Upper lobe of left lung (tissue), 6 donors: Measurements from ENCODE around the gene TAX1BP3. TPM values are rescaled to one million over a fixed set of nuclear protein-coding genes. Genes with fewer than 3 reads are reported as not detected.
A peak's percentile ranks its signal among the peaks of the same experiment; 100 is the strongest.

ENCODE experiments used
- ATAC-seq, 2 donors: fragments of 200-7000 bp; cut with Tn5 transposase; one replicate each; pipeline ENCODE4 v1.9.1; 2022; ENCODE audit warnings: mild to moderate bottlenecking in 2 of 2, moderate library complexity in 2 of 2; ENCODE audit not compliant: low FRiP score in 2 of 2
- DNase-seq, 2 donors: peaks; one replicate each; pipeline ENCODE4 v3.0.0-alpha.2; 2019 to 2020
- H3K27ac ChIP-seq, 4 donors: fragments of 200-600 bp; sonication (generic); one replicate each; pipeline ENCODE4 v1.5.1; 2016 to 2019
- H3K27me3 ChIP-seq, 4 donors: fragments of 200-600 bp; sonication (generic); one replicate each; pipeline ENCODE4 v1.5.1; 2017 to 2019
- H3K36me3 ChIP-seq, 4 donors: fragments of 200-600 bp; sonication (generic); one replicate each; pipeline ENCODE4 v1.5.1; 2016 to 2019
- H3K4me1 ChIP-seq, 4 donors: fragments of 200-600 bp; sonication (generic); one replicate each; pipeline ENCODE4 v1.5.1; 2018 to 2019
- H3K4me3 ChIP-seq, 4 donors: fragments of 200-600 bp; sonication (generic); one replicate each; pipeline ENCODE4 v1.5.1; 2017 to 2019; ENCODE audit warnings: mild to moderate bottlenecking in 2 of 4, moderate library complexity in 1 of 4
- H3K9me3 ChIP-seq, 4 donors: fragments of 200-600 bp; sonication (generic); one replicate each; pipeline ENCODE4 v1.5.1; 2018 to 2019
- EP300 ChIP-seq, 4 donors: sonication (generic); formaldehyde crosslinking; IDR thresholded peaks; one replicate each; pipeline ENCODE4 v1.5.1; 2017; ENCODE audit warnings: antibody characterized with exemption in 4 of 4, control low read depth in 2 of 4
- POLR2A ChIP-seq, 4 donors: fragments of 450-650 bp; IDR thresholded peaks; one replicate each; pipeline ENCODE4 v1.5.1; 2016 to 2017; ENCODE audit warnings: antibody characterized with exemption in 4 of 4, mild to moderate bottlenecking in 2 of 4
- POLR2AphosphoS5 ChIP-seq, 2 donors: sonication (generic); formaldehyde crosslinking; IDR thresholded peaks; one replicate each; pipeline ENCODE4 v1.5.1; 2017; ENCODE audit warnings: antibody characterized with exemption in 2 of 2
- WGBS, 2 donors: methylation state at CpG; one replicate each; pipeline ENCODE4 v1.1.5; 2017 to 2018; 5-methylcytosine and 5-hydroxymethylcytosine counted together
- total RNA-seq, 6 donors: library from RNA; depleted of rRNA in 4 of 6; stranded (reverse); fragments of >200 nt in 4 of 6; gene quantifications; one replicate each; pipeline versions ENCODE4 v1.1.0 to v1.2.1, GENCODE V29; 2016 to 2021
- TF ChIP-seq, protein P1 (sequence below), 6 experiments: fragments of 450-650 bp in 4 of 6; fragments of 200-600 bp in 2 of 6; sonication (generic) in 2 of 6; IDR thresholded peaks; one replicate each; pipeline ENCODE4 v1.5.1; 2016 to 2019; ENCODE audit warnings: antibody characterized with exemption in 6 of 6
- donor health status: DM: no; HTN: no; CAD: no; lungs with moderate emphysema.
- donor health status: DM: no; HTN: yes; CAD: no; lungs with severe emphysema.

The TAX1BP3 gene
- total RNA-seq, 6 donors from 2014 or later, result 49.2 to 200 (median 126) TPM

DNA sequence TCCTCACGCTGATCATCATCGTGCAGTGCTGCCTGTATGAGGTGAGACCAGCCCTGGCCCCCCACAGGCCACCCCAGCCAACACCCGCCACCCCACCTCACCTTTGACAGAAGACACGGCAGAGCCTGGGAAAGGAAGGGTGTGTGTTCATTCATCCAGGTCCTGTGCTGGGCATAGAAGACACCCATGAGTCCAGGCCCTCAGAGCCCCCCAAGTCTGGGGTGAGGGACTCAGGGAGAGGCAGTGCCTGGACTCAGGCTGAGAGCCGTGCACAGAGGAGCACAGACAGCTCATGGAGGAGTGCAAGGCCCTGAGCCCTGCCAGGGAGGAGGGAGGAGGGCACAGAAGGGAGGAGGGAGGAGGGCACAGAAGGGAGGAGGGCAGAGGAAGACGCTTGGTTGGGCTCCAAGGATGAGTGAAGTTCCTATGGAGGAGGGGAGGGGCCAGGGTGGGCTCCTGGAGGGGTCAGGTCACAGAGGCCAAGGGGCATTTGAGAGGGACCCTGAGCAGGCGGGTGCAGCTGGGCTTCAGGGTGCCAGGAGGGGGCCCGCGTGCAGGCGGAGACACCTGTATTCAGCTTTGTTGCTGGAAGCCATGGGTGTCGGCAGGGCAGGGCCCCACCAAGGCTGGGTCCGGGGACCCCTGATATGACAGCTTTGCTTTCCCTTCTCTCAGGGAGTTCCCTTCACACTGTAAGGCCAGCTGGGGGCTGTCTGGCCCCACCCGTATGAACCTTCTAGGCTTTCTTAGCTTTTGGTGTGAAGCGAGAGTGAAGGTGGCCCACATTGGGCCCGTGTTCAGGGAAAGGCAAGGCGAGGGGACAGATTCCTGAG lies 11.4 kb downstream of the TAX1BP3 start:
- ATAC-seq (no peak), DNase-seq (peak in 1 of 2 donors; percentile 72)
- Histone ChIP-seq H3K4me1 (peaks cover 7 to 10% (median 8%) of the 10 kb centered on the region in 4 donors), H3K4me3 (no peak overlapping the region), H3K9me3 (no peaks in the 10 kb centered on the region), H3K36me3 (peaks cover 0 to 47% (median 24%) of the 10 kb centered on the region in 4 donors), H3K27ac (no peak overlapping the region), H3K27me3 (no peaks in the 10 kb centered on the region)
- TF ChIP-seq POLR2AphosphoS5 (IDR thresholded peaks at IDR 0.05), result no peak
- TF ChIP-seq, protein P1, sequence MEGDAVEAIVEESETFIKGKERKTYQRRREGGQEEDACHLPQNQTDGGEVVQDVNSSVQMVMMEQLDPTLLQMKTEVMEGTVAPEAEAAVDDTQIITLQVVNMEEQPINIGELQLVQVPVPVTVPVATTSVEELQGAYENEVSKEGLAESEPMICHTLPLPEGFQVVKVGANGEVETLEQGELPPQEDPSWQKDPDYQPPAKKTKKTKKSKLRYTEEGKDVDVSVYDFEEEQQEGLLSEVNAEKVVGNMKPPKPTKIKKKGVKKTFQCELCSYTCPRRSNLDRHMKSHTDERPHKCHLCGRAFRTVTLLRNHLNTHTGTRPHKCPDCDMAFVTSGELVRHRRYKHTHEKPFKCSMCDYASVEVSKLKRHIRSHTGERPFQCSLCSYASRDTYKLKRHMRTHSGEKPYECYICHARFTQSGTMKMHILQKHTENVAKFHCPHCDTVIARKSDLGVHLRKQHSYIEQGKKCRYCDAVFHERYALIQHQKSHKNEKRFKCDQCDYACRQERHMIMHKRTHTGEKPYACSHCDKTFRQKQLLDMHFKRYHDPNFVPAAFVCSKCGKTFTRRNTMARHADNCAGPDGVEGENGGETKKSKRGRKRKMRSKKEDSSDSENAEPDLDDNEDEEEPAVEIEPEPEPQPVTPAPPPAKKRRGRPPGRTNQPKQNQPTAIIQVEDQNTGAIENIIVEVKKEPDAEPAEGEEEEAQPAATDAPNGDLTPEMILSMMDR (IDR thresholded peaks at IDR 0.05), result no peak
- TF ChIP-seq POLR2A (IDR thresholded peaks at IDR 0.05), result no peak
- no peak for TF ChIP-seq EP300 (IDR thresholded peaks at IDR 0.05)
- whole genome bisulfite sequencing, 2 donors, result 88 to 93% methylated on average over 13 to 16 of the region's 16 CpGs

DNA sequence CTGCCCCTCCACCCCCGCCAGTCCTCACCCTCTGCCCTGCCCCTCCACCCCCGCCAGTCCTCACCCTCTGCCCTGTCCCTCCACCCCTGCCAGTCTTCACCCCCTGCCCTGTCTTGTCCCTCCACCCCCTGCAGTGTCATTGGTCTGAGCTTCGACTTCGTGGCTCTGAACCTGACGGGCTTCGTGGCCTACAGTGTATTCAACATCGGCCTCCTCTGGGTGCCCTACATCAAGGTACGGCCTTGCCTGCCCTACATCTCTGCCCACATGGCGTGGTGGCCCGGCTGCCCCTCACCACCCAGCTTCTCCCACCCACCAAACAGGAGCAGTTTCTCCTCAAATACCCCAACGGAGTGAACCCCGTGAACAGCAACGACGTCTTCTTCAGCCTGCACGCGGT lies 12.0 kb downstream of the TAX1BP3 start:
- no peak for ATAC-seq
- WGBS, 2 donors, result 91 to 94% methylated on average over 12 to 14 of the region's 16 CpGs

DNA sequence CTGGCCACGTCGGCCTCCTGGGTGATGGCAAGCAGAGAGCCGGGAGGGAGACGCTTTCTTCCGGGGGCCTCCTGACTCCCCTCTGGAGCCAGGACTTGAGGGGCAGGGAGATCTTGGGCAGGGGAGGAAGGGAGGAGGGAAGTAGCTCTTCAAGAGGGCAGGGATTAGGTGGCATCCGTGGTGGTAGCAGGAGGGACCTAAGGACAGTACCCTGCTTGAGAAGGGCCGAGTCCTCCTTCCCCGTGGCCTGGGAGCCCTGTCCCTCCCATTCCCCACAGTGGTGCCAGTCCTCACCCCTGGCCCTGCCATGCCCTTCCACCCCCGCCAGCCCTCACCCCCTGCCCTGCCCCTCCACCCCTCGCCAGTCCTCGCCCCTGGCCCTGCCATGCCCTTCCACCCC lies 12.6 kb downstream of the TAX1BP3 start:
- Histone ChIP-seq H3K36me3 (peaks cover 0 to 35% (median 22%) of the 10 kb centered on the region in 4 donors), H3K4me3 (no peak overlapping the region), H3K27ac (no peak overlapping the region), H3K9me3 (no peaks in the 10 kb centered on the region), H3K4me1 (peaks cover 7 to 10% (median 8%) of the 10 kb centered on the region in 4 donors), H3K27me3 (no peaks in the 10 kb centered on the region)
- DNase-seq, result peak in 1 of 2 donors; percentile 31
- 90 to 93% methylated on average over 2 to 8 of the region's 11 CpGs for WGBS, 2 donors
- TF ChIP-seq, protein P1 (IDR thresholded peaks at IDR 0.05), result no peak
- TF ChIP-seq POLR2A (IDR thresholded peaks at IDR 0.05), result no peak
- no peak for ATAC-seq

More for the DNA sequence above, 12.0 kb downstream of the TAX1BP3 start:
- H3K9me3 ChIP-seq, result no peaks in the 10 kb centered on the region
- no peak overlapping the region for H3K27ac ChIP-seq
- no peak overlapping the region for H3K4me3 ChIP-seq
- H3K27me3 ChIP-seq, result no peaks in the 10 kb centered on the region
- DNase-seq, result peak in 1 of 2 donors; percentile 47
- H3K4me1 ChIP-seq, result peaks cover 7 to 10% (median 8%) of the 10 kb centered on the region in 4 donors
- peaks cover 0 to 41% (median 24%) of the 10 kb centered on the region in 4 donors for H3K36me3 ChIP-seq
- TF ChIP-seq, protein P1 (IDR thresholded peaks at IDR 0.05), result no peak
- TF ChIP-seq POLR2AphosphoS5 (IDR thresholded peaks at IDR 0.05) (no peak), EP300 (IDR thresholded peaks at IDR 0.05) (no peak), POLR2A (IDR thresholded peaks at IDR 0.05) (no peak)

DNA sequence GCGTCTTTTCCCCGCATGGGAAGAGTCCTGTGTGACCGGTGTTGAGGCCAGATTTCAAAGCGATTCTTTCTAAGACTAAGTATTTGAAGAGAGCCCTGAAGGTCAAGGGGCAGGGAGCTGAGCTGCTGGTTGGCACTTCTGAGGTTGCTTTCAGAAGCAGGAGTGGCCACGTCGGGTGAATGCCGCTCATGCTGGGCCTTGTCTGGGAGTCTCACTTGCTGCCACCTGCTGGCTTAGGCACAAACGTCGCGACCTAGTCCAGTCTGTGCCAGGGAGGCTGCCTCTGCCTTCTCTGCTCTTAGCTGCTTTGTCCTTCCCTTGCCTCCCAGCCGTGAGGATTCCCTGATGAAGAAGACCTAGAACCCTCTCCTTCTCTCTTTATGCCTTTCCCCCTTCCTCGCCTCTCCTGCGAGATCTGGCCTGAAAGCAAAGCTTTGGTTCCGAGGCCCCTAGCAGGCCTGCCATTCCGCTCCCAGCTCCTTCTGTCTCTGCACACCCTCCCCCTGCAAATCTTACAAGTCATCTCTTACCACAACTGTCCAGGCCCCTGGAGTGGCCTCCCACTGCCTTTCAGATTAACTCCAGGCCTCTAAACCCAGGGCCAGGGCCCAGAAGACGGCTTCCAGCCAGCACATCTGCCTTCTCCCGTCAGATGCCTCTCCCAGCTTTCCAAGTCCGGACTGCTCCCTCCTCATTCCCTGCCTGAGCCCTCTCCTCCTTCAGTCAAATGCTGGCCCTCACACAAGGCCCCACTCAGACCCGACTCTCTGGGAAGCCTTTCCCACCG lies 20.4 kb downstream of the TAX1BP3 start:
- no peak overlapping the region for H3K27ac ChIP-seq
- no peak overlapping the region for H3K4me3 ChIP-seq
- H3K36me3 ChIP-seq, result peaks cover 0 to 50% (median 28%) of the 10 kb centered on the region in 4 donors
- DNase-seq (peak in 1 of 2 donors; percentile 70), ATAC-seq (peak in 1 of 2 donors; percentile 55)
- TF ChIP-seq EP300 (IDR thresholded peaks at IDR 0.05) (no peak), POLR2AphosphoS5 (IDR thresholded peaks at IDR 0.05) (no peak), POLR2A (IDR thresholded peaks at IDR 0.05) (no peak)
- TF ChIP-seq, protein P1 (IDR thresholded peaks at IDR 0.05), result peak in 4 of 6 experiments; percentile 20 to 54 (median 40)
- no peaks in the 10 kb centered on the region for H3K4me1 ChIP-seq
- no peaks in the 10 kb centered on the region for H3K9me3 ChIP-seq
- WGBS, 2 donors, result 67 to 70% methylated on average over 19 to 20 of the region's 20 CpGs
- no peaks in the 10 kb centered on the region for H3K27me3 ChIP-seq
